LNCAP (cell line): ENCODE measurements around the gene LMX1A.

Experiments used
- TF ChIP-seq, protein P1 (sequence below): fragments of 450-650 bp; IDR thresholded peaks from 2 replicates; pipeline ENCODE4 v1.5.1; 2017; ENCODE audit warnings: mild to moderate bottlenecking

Gene LMX1A

DNA sequence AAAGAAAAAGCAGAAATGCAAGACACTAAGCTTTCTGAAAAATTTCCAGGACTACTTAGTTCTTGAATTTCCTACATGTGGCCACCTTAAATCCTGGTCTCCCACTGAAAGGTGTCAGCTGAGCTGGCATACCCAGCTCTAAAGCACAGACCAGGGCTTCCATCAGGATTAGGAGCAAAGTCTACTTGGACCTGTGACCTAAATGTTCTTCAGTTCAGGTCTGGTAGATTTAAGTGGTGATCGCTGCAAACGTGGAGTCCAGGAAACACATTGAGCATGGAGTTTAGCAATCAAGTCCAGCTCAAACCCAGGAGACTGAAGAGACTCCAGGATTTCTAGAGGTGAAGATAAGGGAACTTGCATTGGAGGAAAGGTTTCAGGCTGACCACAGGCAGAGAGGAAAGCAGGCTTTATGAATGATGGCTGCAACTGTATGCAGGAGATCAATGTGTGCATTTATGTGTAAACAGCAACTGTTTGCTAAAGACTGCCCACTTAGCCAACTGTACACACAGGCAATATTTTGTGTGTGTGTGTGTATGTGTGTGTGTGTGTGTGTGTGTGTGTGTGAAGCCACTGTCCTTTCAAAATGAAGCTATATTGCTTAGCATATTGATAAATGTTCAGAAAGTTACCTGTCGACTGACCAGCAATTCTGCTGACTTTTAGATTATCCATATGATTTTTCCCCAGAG is 75.2 kb downstream of the LMX1A start:
- TF ChIP-seq, protein P1, sequence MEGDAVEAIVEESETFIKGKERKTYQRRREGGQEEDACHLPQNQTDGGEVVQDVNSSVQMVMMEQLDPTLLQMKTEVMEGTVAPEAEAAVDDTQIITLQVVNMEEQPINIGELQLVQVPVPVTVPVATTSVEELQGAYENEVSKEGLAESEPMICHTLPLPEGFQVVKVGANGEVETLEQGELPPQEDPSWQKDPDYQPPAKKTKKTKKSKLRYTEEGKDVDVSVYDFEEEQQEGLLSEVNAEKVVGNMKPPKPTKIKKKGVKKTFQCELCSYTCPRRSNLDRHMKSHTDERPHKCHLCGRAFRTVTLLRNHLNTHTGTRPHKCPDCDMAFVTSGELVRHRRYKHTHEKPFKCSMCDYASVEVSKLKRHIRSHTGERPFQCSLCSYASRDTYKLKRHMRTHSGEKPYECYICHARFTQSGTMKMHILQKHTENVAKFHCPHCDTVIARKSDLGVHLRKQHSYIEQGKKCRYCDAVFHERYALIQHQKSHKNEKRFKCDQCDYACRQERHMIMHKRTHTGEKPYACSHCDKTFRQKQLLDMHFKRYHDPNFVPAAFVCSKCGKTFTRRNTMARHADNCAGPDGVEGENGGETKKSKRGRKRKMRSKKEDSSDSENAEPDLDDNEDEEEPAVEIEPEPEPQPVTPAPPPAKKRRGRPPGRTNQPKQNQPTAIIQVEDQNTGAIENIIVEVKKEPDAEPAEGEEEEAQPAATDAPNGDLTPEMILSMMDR = no peak

DNA sequence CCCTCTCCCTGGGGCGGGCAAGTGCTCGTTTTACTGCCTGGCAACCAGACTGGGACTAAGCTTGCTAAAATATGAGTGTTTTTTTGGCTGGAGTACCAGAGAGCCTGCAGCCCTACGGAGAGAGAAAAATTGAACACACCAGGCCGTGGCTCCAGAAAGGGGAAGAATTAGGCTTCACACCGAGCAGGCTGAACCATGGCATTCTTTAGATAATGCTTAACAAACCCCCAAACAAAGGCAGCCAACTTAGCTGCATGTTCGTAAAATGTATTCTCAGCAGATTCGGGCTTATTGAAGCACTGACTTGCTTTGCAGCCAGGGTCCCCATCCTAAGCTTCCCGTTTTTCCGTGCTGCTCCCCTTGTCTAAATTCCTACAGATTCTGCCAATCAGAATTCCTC is 76.6 kb downstream of the LMX1A start:
- TF ChIP-seq, protein P1 = no peak

DNA sequence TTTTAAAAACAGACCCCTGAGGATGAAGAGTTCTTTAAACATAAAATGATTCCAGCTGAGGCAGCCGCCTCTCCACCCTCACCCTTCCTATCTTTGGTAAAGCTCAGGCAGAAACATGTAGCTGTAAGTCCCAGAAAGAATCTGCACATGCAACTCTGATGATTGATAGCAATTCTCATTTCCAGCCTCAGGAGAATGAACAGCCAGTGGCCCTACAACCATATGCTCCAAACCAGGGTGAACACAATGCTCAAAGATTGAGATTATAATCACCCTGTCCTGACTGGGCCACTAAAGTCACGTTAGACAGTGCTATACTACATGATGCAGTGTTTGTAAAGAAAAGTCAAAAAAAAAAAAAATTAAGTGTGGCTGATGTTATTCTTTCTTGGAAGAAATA is 80.2 kb downstream of the LMX1A start:
- TF ChIP-seq, protein P1 = no peak

DNA sequence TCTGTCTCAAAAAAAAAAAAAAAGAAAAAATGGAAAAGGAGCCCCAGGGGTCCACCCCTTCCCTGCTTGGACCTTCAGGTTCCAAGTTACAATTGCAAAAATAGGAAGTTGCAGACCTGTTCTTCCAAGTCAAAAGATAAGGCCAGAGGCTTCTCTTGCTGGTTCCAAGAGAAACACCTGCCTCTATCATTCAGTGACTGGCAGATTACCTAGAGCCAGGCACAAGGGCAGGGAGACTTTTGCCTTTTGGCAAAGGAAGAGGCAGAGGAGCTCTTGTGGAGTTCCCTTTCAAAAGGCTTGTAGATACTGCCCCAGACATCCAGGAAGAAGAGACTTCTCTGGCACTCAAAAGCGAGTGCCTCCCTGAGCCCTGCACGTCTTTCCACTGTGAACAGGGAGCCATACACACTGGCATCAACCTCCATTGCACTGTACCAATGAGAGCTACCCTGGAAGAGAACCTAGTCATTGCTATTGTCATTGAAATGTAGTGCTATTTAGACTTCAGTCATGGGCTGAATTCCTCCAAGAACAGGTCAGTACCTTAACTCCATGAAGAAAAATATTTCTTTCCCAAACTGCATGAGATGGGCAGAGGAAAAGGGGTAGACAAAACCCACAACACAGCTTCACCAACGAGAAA is 91.2 kb downstream of the LMX1A start:
- TF ChIP-seq, protein P1 = no peak

DNA sequence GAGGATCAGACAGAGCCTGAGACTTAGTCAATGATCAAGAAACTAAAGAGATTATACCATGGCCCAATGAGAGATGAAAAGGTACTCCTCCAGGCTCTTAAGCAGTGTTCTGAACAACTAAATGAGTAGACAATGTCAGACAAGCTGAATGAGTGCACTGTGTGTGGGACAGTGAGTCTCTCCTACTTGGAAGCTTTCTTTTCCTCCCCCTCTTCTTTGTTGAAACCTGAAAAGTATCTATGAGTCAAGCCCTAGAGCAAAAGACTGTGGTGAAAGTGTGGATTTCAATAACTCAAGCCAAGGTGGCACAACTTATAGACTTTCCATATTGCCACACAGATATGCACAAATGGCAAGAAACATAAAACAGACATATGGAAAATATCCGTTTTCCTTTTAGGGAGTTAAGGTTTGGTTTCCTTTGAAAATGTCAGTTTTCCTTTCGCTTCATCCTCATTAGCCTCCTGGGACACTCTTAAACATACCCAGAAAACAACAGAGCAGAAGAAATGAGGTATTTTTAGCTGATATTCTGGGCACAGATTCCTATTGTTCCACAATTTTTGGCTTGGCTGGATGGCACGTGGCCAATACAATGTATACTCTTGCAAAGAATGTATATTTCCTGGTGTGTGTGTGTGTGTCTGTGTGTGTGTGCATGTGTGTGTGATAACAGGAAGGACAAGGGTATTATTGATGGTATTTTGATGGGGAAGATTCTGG is 96.6 kb downstream of the LMX1A start:
- TF ChIP-seq, protein P1 = no peak

DNA sequence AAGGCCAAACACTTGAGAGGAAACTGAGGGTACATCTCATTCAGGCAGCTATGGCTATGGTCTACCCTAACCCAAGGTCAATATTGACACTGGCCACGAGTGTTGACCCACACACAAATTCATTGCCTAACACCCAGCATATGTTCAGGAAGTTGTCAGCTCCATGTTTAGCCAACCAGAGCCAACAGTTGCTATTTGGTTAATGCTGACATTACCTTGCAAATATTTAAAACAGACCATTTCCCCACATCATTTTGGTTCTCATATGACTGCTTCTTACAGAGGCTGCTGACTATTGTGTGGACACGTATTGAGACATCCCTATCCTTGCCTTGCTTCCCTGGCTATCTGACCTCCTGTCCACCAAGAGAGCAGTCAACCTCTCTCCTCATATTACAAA is 97.3 kb downstream of the LMX1A start:
- TF ChIP-seq, protein P1 = no peak

DNA sequence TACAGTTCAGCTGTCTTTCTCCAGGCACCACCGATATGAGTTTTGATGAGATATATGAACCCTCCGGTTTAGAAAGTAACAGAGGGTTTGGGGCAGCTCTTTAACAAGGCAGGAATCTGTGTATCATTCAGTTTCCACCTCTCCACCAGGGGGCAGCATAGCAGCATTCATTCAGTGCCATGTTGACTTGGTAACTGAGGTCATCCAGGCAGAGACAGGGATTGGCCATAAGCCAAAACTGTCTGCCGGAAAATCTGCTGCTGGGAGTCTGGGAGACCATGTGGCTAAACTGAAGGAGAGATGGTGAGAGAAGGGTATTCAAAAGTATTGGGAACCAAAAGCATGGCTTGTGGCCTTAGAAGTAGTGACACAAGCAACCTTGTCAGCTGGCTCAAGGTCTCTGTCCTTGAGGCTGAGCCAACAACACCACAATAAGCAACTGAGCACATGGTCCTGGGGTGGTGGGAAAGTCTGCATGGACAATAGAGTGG is 98.5 kb downstream of the LMX1A start:
- TF ChIP-seq, protein P1 = peak; percentile 87
